ENCODE measurements around the gene PPID.
A peak's percentile ranks its signal among the peaks of the same experiment; 100 is the strongest.
"Not testable (repeated sequence)": the region's sequence is repeated elsewhere in the genome, so short reads cannot be mapped to it uniquely, and the experiment has no call there.

The PPID gene

DNA sequence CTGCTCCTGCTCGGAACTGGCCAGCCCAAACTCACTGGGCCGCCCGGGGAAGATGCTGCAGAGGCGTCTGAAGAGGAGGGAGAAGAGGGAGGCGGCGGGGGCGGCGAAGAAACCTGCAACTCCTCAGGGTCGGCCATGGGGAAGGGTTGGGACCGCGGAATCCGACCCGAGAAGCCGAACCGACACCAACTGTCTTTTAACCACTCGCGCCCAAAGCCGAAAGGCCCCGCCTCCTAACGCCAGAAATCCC lies 51.6 kb downstream of the PPID start, which contains the start of gene C4orf46:
C4orf46 (minus strand) TSS at position 223 of the 250 bp plus-strand sequence; CDS start at position 137, 86 bp downstream.
- Mint-ChIP-seq H3K27ac (peak within 1 kb of the TSS; percentile 97 to 100), H3K36me3 (ENCODE audit: insufficient read depth) (peaks cover 16% of the 10 kb centered on the region), H3K4me1 (ENCODE audit: low read depth in 2 of 2) (peaks cover 10 to 13% of the 10 kb centered on the region in 2 donors), H3K9me3 (no peaks in the 10 kb centered on the region), H3K27me3 (no peaks in the 10 kb centered on the region), H3K4me3 (peak within 1 kb of the TSS; percentile 92 to 97)
- no peak for ATAC-seq (replicated peaks)
- no peak for DNase-seq

DNA sequence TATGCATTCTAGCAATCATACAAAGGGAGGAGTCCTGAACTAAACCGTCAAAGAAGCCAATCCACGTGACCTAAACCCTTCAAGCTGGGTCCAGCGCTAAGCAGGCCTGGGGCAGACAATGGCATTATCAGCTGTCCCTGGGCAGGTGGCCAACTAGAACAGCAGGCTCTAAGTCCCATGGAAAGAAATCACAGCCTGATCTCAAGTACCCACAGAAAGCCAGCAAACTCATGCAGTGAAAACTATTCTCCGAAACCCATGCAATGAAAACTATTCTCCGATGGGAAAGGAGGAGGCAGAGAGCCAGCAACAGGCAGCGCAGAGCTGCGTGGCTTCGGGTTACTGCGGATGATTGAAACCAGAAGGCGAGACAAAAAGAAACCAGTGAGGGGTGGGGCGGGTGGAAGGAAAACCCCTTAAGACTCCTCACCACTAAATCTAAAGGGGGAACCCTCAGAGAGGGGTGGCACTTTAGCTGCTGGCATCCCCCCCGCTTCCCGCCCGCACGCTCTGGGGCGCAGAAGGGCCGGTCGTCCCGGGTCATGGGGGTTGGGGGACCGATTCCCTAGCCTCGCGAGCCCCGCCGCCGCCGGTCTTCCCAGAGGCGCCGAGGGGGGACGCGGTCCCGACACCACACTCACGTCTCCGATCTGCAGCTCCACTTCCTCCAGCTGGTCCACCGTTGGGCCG lies 52.1 kb downstream of the PPID start:
- Mint-ChIP-seq H3K4me1 (ENCODE audit: low read depth in 2 of 2) (peaks cover 10 to 13% of the 10 kb centered on the region in 2 donors), H3K27me3 (no peaks in the 10 kb centered on the region), H3K27ac (peak overlapping the region; percentile 97 to 100), H3K36me3 (ENCODE audit: insufficient read depth) (peaks cover 16% of the 10 kb centered on the region), H3K4me3 (peak overlapping the region; percentile 92 to 97), H3K9me3 (no peaks in the 10 kb centered on the region)
- DNase-seq (peak; percentile 46 to 57 (median 55)), ATAC-seq (replicated peaks) (peak; percentile 32)

DNA sequence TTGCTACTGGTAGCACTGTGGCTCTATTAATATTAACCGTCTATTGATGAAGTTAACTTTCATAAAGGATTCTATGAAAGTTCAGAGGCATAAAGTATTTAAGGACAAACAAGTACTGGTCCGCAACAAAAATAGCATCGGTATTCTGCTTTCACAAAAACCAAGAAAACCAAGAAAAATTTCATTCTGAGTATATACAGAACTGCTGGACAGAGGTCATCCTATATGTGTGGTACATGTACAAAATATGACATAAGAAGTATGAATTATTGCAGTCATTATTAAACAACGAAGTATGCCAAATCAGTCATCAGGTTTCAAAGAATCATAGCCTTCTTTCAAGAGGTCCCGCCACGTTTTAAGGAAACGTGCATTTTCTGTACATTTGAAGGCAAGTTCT lies 53.9 kb downstream of the PPID start:
- H3K4me1 Mint-ChIP-seq (ENCODE audit: low read depth in 2 of 2): peaks cover 10 to 13% of the 10 kb centered on the region in 2 donors
- ATAC-seq (replicated peaks) (no peak), DNase-seq (no peak)
- H3K4me3 Mint-ChIP-seq: no peak overlapping the region
- H3K36me3 Mint-ChIP-seq (ENCODE audit: insufficient read depth): peaks cover 16% of the 10 kb centered on the region
- no peaks in the 10 kb centered on the region for H3K9me3 Mint-ChIP-seq
- no peaks in the 10 kb centered on the region for H3K27me3 Mint-ChIP-seq
- no peak overlapping the region for H3K27ac Mint-ChIP-seq

DNA sequence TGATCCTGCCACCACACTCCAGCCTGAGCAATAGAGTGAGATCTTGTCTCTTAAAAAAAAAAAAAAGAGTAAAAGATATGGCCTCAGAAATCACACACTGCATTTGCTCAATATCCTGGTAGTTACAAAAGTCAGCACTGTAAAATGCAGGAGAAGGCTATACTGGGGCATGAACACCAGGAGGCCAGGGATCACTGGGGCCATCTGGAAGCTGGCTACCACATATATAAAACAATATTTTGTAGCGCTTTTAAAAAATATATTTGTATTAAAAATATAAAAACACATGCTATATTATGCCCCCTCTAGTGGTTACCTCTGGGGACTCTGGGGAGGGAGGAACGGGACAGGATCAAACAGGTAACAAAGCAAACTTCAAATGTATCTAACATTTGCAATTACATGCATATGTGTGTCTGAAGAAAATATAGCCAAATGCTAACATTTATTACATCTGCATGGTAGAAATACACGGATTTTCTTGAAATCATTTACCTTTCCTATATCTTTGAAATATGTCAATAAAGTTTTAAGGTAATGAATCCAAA lies 55.5 kb downstream of the PPID start:
- Mint-ChIP-seq H3K4me3 (no peak overlapping the region), H3K27me3 (no peaks in the 10 kb centered on the region), H3K4me1 (ENCODE audit: low read depth in 2 of 2) (peaks cover 10 to 13% of the 10 kb centered on the region in 2 donors), H3K27ac (no peak overlapping the region), H3K9me3 (no peaks in the 10 kb centered on the region), H3K36me3 (ENCODE audit: insufficient read depth) (peaks cover 16% of the 10 kb centered on the region)
- ATAC-seq (replicated peaks) (no peak), DNase-seq (peak in 1 of 3 experiments; percentile 13)

DNA sequence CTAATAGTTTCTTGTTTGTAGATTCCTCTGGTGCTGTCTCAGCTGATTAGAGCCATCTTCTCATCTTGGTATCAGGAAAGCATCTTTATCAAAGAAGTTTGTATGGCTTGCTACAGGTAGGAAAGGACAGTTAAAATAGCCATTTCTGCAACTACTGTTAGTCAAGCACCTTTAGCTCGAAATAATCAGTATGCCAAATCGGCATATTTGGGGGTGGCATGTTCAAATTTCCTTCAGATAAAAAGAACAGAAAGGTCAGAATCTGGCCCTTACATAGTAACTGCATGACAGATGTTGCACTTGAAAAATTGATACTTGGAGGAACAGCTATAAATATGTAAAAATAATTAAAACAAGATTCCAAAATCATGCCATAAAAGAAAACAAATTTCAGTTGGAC lies 56.3 kb downstream of the PPID start:
- Mint-ChIP-seq H3K4me1 (ENCODE audit: low read depth in 2 of 2) (peaks cover 7% of the 10 kb centered on the region in 2 donors), H3K4me3 (no peak overlapping the region), H3K27ac (no peak overlapping the region), H3K36me3 (ENCODE audit: insufficient read depth) (peaks cover 7% of the 10 kb centered on the region), H3K27me3 (no peaks in the 10 kb centered on the region), H3K9me3 (no peaks in the 10 kb centered on the region)
- ATAC-seq (replicated peaks): no peak
- DNase-seq: no peak

DNA sequence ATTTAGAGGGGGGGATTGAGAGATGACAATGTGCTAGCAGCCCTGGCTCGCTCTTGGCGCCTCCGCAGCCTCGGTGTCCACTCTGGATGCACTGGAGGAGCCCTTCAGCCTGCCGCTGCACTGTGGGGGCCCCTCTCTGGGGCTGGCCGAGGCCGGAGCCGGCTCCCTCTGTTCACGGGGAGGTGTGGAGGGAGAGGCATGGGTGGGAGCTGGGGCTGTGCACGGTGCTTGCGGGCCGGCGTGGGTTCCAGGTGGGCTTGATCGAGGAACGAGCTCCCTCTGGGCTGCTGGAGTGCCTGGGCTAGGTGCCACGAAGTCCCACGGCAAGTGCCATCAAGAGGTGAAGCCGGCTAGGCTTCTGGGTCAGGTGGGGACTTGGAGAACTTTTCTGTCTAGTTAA lies 58.4 kb downstream of the PPID start:
- H3K4me1 Mint-ChIP-seq (ENCODE audit: low read depth in 2 of 2): no peaks in the 10 kb centered on the region
- no peak overlapping the region for H3K4me3 Mint-ChIP-seq
- no peaks in the 10 kb centered on the region for H3K9me3 Mint-ChIP-seq
- ATAC-seq (replicated peaks) (no peak), DNase-seq (no peak)
- H3K27ac Mint-ChIP-seq: no peak overlapping the region
- H3K27me3 Mint-ChIP-seq: no peaks in the 10 kb centered on the region
- no peaks in the 10 kb centered on the region for H3K36me3 Mint-ChIP-seq (ENCODE audit: insufficient read depth)

DNA sequence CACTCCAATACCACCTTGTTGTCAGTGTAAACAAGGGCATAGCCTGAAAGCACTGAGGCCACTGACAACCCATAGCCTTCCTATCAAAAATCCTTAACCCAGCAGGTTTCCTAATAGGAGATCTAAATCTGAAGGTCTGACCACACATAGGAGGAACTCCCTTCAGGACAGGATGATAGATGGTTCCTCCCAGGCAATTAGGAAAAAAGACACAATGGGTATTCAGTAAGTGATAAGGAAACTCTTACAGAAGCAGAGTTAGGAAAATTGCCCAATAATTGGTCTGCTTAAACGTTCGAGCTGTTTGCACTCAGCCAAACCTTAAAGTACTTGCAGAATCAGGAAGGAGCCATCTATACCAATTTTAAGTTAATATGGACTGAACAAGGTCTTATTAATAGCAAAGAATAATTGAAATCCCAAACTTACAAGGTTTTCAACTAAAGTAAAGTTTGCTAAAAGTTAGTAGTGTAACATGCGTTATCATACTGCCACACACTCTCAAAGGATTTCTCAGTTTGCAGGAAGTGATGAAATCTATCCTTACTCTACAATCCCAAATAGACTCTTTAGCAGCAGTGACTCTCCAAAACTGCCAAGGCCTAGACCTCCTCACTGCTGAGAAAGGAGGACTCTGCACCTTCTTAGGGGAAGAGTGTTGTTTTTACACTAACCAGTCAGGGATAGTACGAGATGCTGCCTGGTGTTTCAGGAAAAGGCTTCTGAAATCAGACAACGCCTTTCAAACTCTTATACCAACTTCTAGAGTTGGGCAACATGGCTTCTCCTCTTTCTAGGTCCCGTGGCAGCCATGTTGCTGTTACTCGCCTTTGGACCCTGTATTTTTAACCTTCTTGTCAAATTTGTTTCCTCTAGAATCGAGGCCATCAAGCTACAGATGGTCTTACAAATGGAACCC lies 59.2 kb downstream of the PPID start:
- DNase-seq; H3K9me3 Mint-ChIP-seq; H3K4me1 Mint-ChIP-seq (ENCODE audit: low read depth in 2 of 2); H3K27ac Mint-ChIP-seq; H3K4me3 Mint-ChIP-seq; H3K27me3 Mint-ChIP-seq; H3K36me3 Mint-ChIP-seq (ENCODE audit: insufficient read depth); ATAC-seq (replicated peaks): not testable (repeated sequence)

DNA sequence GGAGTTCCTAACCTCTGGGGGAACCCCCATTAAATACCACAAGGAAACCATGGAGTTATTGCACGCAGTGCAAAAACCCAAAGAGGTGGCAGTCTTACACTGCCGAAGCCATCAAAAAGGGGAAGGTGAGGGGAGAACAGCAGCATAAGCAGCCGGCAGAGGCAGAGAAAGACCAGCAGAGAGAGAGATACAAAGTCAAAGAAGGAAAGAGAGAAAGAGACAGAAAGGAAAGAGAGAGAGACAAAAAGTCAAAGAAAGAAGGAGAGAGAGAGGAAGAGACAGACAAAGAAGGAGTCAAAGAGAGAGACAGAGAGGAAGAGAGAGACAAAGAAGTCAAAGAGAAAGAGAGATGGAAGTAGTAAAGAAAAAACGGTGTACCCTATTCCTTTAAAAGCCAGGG lies 59.9 kb downstream of the PPID start:
- H3K4me3 Mint-ChIP-seq; H3K9me3 Mint-ChIP-seq; H3K27ac Mint-ChIP-seq; DNase-seq; ATAC-seq (replicated peaks); H3K36me3 Mint-ChIP-seq (ENCODE audit: insufficient read depth); H3K4me1 Mint-ChIP-seq (ENCODE audit: low read depth in 2 of 2): not testable (repeated sequence)
- peaks cover 10% of the 10 kb centered on the region in 2 donors for H3K27me3 Mint-ChIP-seq

Data from effector memory CD8-positive, alpha-beta T cell (primary cell).